HepG2 (cell line): ENCODE data around the gene RNU1-1.
"Not testable (repeated sequence)": the region's sequence is repeated elsewhere in the genome, so short reads cannot be mapped to it uniquely, and the experiment has no call there.

Source experiments
- CTCF ChIP-seq: sonication (generic); formaldehyde crosslinking; IDR thresholded peaks from 2 replicates; pipeline ENCODE4 v1.5.0; 2020; ENCODE audit warnings: mild to moderate bottlenecking, missing genetic modification reagents, moderate library complexity
- ETV6 ChIP-seq: sonication (generic); formaldehyde crosslinking; conservative IDR thresholded peaks from 2 replicates; pipeline ENCODE4 v1.4.0; 2020; ENCODE audit warnings: missing genetic modification reagents
- FIP1L1 ChIP-seq: fragments of 200-400 bp; formaldehyde crosslinking; IDR thresholded peaks from 2 replicates; pipeline ENCODE4 v1.6.1; 2018; ENCODE audit warnings: low read depth, mild to moderate bottlenecking, low read length, moderate library complexity, borderline replicate concordance; ENCODE audit not compliant: insufficient read depth
- HDAC6 ChIP-seq: fragments of 200-600 bp; sonication (generic); IDR thresholded peaks from 2 replicates; pipeline ENCODE4 v1.7.0; 2017; ENCODE audit warnings: mild to moderate bottlenecking, antibody characterized with exemption, low read length, low read depth
- IRF2 ChIP-seq: IDR thresholded peaks from 2 replicates; pipeline ENCODE4 v1.6.1; 2018; ENCODE audit warnings: missing genetic modification reagents, missing compliant biosample characterization
- KLF6 ChIP-seq: IDR thresholded peaks from 2 replicates; pipeline ENCODE4 v1.8.0; 2016; ENCODE audit warnings: missing biosample characterization, missing genetic modification reagents
- TOE1 ChIP-seq: sonication (generic); formaldehyde crosslinking; IDR thresholded peaks from 2 replicates; pipeline ENCODE4 v1.4.0; 2020; ENCODE audit warnings: mild to moderate bottlenecking, missing genetic modification reagents
- U2AF1 ChIP-seq: fragments of 200-400 bp; formaldehyde crosslinking; optimal IDR thresholded peaks from 2 replicates; pipeline ENCODE3; 2017; ENCODE audit warnings: mild to moderate bottlenecking, low read depth, low read length
- YEATS2 ChIP-seq: sonication (generic); formaldehyde crosslinking; IDR thresholded peaks from 2 replicates; pipeline ENCODE4 v1.4.0; 2020; ENCODE audit warnings: missing genetic modification reagents, borderline replicate concordance
- ZNF138 ChIP-seq: sonication (generic); formaldehyde crosslinking; IDR thresholded peaks from 2 replicates; pipeline ENCODE4 v1.5.0; 2020; ENCODE audit warnings: mild to moderate bottlenecking, low read depth, missing genetic modification reagents
- ZNF24 ChIP-seq: fragments of 450-650 bp; IDR thresholded peaks from 2 replicates; pipeline ENCODE4 v1.6.1; 2017; ENCODE audit warnings: antibody characterized with exemption, mild to moderate bottlenecking

- TF ChIP-seq CTCF (CRISPR knock-in tag); ZNF138; ETV6 (CRISPR knock-in tag); FIP1L1; YEATS2 (CRISPR knock-in tag); KLF6 (CRISPR knock-in tag); IRF2 (CRISPR knock-in tag); TOE1; U2AF1; HDAC6; ZNF24: not testable (repeated sequence)
Observed at GRCh38 chr1:16520435-16521287, 6.6 kb upstream of the RNU1-1 start.
